Activated CD4-positive, alpha-beta T cell treated with anti-CD3 and anti-CD28 coated beads, Interleukin-2, amount 50 U/mL, for 16 hours (primary cell): ENCODE measurements around the gene LNX1.

ENCODE experiments used
- DNase-seq: peaks from one replicate; pipeline ENCODE4 v3.0.0-alpha.2; 2020

Gene LNX1

DNA sequence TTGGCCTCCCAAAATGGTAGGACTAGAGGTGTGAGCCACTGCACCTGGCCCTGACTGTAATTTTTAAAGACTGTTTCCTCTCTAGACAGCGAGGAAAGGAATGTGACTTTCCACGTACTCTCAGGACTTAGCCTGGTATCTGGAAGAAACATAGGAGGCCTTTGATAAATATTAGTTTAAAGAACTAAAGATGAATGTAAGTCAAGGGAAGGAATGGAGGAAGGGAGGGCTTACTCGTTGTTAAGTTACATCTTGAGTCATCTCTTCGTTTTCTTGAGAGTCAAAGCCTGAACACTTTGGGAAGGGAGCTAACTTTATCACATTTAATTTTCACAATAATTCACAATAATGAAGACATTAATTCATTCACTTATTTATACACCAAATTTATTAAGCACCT lies 7.2 kb upstream of the LNX1 start:
- no peak for DNase-seq

DNA sequence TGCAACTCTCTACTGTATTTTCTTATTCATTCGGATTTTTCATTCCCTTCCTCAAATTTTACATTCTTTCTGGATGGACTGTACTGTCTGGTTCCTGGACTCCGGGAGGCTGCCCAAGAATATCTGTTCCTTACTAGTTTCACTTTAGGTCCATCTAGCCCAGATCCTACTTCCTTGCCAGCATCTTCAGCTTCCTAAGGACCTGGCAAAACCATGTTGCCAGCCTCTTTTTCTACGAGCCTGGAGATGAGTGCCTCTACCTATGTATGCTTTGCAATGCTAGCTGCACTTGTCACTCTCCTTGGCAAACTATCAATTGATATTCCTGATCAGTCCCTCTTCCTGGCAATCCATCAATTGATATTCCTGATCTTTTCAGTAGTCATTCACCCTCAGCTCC lies 5.6 kb upstream of the LNX1 start:
- DNase-seq: no peak

DNA sequence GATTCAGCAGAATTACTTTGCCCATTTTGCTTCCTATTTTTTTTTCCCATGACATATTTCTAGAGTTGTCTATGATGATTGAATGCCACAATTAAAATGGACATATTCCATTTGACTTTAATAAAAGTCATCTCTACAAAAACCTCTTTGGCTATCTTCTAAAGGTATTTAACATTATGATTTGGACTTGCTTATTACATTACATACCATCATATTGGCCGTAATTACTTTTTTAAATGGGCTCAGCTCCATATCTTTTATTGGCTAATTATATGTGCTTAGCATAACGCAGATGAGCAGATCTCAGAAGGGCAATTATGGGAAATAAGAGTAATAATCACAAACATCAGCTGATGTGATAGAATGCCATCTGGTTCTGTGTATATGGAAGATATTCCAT lies 4.5 kb upstream of the LNX1 start:
- DNase-seq: no peak

DNA sequence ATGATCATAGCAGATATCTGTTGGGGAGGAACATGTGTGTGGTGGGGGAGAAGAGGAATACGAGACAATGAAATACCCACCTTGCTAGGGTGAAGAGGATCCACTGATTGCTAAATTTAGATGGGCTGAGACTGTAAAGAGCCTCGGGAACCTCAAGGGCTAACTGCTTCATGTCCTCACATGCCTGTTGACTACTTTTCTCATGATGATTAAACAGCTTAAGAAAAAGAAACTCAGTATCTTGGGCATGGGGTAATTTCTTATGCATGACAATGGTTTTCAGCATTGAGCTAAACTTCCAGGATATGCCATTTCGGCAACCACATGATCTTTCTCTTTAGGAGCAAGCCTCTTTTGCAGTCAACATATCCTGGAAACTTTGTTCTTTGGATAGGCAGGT lies 3.9 kb upstream of the LNX1 start:
- DNase-seq: no peak

DNA sequence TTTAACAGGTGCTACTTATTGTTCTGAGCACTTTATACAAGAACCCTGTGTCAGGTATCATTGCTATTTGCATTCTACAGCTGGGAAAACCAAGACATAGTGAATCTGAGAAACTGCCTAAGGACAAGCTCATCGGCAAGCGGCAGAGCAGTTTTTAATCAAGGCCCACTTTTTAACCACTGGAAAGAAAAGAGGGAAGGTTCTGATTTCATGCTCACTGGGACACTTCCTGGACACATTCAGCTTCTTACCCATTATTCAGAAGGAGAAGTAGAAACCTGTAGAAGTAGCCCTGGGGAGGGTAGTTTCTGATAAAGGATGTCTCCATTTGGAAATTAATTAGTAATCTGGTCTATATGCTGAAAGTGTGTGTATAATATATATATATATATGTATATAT lies 2.5 kb upstream of the LNX1 start:
- DNase-seq: no peak

DNA sequence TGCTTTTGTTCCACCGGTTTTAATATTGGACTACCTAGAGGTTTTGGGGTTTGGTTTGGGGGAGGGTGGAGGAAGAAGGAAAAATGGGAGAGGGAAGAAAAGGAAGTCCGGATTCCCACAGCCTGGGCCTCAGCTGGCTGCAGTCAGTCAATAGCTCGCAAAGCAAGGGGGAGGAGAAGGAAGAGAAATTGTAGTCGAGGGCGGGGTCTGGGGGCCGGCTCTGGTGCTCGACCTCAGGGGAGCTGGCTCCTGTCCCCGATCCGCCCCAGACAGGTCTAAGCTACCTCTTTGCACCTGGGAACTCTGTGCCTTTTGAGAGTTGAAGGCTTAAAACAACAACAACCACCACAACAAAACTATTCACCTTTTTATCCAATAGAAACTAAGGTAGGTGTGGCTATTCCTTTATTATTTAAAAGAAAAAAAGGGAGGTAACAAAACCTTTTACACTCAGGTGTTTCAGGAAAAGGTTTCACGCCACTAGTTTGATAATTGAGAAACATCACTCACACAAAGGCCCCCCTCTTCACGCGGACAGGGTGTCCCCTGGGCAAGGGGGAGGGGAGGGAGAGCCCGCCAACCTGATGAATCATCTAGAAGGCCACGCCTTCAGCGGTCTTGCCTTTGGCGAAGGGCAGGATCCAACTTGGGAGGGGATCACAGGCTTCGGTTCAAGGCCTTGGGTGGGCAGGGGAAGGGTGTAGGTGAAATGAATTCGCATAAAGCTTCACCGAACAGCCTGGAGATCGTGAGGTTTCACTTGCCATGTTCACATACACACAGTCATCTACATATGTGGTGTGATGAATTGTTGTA lies 1.6 kb upstream of the LNX1 start:
- DNase-seq: no peak

DNA sequence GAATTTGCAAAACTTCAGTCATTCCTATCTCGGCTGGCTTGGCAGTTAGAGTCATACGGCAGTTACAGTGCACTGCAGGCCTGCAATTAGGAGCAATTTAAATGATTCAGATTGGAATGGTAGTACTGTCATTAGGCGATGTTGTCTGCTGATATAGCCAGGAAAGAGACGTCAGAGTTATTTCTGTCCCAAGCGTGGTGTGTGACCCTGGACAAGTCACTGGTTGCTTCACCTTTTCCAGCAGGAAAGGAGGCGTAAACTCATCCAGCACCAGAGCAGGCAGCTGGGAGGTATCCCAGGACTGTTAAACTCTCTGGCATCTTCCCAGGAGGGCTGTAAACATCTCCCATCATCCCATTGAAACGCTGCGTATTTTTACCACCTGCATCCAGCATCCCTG lies 836 bp upstream of the LNX1 start:
- DNase-seq: no peak

DNA sequence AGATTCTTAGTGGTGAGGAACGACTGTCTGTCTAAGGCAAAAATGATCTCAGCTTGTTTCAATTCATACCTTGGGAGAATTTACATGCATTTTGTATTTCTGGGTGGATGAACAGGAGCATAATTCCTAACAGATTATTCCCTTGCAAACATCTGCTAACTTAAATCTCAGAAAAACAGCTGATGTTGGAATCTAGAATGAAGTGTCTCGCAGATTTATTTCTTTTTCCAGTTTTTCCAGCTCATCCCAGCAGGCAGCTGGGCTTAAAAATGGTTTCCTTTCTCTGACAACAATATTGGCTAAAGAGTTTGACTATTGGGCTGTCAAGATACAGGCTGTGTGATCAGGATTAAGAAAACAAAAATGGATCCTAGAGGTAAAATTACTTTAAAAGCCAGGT lies 1.1 kb downstream of the LNX1 start:
- no peak for DNase-seq

DNA sequence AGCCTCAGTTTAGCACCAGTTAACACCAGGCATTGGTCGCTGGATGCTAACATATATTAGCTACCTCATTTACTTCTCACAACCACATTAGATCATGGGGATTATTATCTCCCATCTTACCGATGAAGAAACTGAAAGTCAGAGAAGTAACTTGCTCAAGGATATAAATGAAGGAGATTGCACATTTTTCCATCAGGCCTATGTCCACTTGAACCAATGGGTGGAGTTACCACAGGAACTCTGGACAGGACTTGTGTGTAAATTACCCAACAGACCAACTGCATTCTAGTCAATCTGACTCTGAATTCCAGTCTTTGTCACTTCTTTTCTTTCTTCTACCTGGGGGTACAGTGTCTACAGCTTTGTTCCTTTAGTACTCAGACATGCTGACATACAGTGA lies 1.8 kb downstream of the LNX1 start:
- no peak for DNase-seq

DNA sequence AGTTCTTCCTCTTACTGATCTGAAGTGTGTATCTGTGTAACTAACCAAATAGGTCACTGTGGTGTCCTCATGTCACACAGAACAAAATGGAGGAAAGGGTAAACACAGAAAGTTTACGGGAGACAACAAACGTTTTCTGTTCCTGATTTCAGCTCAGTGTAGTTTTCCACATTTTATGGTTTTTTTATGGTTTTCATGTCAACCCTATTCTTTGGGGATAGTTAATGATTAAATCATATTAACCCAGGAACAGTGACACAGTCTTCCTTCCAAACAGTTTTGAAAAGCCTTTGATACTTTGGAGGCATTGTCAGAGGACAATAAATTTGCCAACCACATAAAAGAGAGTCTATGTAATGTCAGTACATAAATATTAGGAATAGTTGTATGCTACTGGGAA lies 4.2 kb downstream of the LNX1 start:
- DNase-seq: no peak

DNA sequence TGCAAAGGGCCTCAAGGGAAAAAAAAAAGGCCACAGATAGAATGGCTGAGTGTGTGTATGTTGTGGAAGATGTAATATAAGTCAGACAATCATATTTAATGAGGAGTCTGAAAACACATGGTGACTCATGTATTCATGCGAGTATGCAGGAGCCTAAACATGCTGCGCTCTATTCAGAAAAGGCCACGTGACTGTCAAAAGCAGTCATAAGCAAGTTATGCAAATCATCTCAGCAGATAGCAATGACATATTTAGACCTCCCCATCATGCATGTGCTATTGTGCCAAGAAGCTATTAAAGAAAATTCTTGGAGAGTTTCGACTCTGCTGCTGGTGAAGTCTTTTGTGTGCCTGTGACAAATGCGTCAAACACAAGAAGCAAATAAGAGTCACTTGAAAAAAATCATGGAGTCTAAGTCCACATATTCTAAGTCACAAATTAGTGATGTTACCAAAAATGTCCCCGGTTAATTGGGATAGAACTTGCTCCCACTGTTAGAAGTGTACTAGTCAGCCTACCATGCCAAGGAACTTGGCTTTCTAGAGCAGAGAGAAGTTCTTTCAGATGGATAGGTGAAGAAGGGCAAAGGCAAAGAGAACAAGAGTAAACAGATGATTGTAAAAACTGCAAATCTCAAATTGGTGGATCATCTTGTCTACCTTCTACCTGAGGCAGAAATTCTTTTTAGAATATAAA lies 5.0 kb downstream of the LNX1 start:
- DNase-seq: no peak

DNA sequence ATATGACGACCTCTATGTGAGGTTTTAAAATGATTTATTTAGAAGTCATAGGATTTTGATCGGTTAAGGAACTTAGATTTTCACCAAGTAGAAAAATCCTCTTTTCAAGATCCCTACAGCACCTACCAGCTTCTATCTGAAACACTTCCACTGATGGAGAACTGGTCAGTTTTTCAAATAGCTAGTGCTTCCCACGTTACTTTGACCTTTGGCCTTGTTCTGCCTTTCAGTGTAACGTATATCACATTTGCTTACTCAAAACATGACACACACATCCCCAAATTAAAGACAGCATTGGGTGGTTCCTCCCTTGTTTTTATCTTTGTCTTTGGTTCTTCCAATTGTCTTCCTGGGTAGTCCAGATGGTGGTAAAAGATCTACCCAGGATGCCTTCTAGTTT lies 6.6 kb downstream of the LNX1 start:
- no peak for DNase-seq

DNA sequence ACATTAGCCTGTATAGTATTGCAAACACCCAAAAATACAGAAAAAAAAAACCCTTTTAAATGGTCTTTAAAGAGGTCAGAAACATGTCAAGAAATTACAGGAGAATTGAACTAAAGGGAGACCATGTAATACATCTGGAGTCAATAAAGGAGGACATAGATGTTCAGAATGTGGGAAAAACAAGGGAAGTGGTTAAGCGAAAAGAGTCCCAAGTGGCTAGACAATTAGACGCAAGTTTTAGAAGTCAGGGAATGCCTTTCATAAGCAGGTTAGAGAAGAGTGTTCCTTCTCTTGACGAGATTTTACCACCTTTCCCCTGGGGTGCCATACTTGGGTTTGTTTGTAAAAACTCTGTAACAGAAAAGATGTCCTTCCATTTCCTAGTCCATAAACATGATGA lies 7.8 kb downstream of the LNX1 start:
- DNase-seq: no peak

DNA sequence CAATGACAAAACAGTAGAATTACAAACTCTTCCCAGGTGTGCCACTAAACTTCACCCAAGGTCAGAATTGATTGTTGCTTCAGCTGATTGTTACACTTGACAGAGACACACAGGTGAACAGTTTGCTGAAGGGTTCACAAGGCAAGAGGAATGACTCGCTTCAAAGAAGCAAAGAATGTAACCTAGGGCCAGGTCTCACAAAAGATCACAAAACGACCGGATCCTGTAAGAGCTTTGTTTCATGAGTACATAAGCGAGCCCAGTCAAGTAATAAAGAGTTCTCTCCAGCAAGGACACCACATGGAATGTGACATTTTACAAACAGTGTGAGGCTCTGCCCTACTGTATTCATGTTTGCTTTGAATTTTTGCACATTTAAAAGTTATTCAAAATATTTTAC lies 9.1 kb downstream of the LNX1 start:
- no peak for DNase-seq

DNA sequence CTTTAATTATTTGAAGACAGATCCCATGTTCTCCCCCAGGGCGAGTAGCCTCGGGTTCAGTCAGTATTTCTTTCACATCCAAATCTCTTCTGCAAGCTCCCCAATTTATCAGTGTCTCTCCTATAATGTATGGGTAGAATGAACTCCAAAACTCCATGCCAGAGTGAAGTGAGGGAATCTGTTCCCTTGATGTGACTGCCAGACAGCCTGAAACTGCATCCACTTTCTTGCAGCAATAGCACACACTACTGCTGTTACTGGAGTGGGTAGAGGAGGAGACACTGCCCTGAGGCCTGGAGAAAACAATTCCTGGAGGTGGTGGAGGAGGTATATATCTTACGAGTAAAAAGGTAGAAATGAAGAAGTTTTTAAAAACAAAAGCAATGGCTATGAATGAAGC lies 11.0 kb downstream of the LNX1 start:
- no peak for DNase-seq

DNA sequence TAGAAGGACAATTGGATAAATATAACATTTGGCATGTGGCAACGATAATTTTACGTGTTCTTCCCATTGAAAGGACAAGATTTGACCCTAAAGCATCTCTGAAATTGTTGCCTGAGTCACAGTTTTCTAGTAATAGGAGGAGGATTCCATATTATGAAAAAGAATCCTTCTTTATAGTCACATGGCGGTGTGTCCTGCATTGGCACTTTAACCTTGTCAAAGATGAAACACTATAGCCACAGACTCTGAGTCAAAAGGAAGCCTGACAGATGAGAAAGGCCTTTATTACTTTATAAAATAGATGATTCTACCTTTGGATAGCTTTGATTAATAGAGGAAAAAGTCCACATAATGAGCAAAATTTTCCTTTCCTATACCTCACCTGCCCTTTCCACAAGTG lies 11.5 kb downstream of the LNX1 start:
- no peak for DNase-seq

DNA sequence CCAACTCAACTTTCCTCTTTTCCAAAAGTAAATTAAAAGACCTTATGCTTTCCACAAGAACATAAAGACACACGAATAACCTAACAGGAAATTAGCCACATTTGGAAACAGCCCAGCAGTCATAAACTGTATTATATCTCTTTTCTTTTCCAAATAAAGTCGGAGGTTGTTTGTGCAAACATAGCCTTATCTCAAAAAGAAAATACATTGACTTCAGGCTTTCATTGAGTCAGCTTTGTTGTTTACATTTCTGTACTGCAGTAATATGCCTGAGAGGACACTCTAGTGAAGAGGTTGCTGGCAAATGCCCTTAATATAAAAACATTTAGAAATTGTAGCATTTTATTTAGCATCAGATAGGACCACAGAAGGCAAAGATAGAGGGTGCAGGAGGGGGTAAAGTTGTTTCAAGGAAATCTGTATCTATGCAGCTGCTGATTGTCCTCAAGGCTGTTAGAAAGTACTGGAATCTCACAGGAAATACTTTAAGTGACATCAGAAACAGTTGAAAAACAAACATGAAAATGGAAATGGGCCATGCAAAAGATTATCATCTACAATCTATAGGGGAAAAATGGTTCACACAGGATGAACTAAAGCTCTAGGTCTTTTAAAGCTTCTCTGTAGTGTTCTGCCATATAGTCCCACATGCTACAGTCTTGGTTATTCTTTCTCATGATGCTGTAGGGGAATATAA lies 14.5 kb downstream of the LNX1 start:
- DNase-seq: no peak

DNA sequence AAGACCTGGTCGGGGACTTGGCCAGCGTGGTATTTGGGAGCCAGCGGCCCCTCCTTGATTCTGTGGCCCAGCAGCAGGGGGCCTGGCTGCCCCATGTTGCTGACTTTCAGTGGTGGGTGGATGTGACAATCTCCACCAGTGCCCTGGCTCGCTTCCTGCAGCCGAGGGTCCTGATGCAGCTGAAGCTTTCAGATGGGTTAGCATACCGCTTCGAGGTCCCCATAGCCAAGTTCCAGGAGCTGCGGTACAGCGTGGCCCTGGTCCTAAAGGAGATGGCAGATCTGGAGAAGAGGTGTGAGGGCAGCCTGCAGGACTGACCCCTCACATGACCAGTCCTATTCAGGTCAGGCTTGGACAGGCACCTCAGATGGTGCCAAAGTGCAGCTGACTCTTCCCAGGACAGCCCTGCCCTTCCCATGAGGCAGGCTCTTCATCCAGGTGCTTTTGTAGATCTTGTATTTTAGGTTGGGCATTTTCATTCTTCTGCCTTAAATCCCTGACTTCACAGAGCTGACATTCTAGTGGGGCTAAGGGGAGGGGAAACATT lies 15.1 kb downstream of the LNX1 start:
- no peak for DNase-seq

DNA sequence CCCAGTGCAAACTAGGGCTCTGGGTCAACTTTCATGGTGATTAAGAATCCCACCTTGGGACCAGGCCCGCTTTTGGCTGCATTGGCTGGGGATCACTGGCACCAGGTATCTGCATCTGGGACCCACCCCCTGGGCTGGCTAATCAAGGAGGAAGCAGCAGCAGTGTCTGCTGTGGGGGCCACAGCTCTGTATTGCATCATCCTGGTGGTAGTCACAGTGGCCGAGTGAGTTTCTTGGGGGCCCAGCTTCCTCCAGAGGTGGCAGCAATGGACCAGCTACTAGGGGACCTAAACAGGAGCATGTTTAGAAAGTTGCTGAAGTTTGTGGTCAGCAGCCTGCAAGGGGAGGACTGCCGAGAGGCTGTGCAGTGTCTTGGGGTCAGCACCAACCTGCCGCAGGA lies 15.7 kb downstream of the LNX1 start:
- no peak for DNase-seq

DNA sequence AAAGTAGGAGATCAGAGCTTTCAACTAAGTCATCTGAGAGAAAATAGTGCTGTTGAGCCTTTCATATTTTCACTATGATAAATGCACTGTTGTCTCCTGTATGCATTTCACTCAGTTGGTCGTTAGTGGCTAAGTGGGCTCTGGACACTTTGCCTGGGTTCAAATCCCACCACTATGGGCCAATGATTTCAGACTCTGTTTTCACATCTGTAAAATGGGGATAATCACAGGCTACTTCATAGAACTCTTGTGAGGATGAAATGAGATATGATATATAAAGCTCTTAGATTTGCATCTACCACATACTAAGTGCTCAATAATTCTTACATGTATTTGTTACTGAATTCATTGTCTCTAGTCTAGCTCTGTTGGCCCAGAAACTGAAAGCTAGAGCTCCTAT lies 16.8 kb downstream of the LNX1 start:
- DNase-seq: no peak

DNA sequence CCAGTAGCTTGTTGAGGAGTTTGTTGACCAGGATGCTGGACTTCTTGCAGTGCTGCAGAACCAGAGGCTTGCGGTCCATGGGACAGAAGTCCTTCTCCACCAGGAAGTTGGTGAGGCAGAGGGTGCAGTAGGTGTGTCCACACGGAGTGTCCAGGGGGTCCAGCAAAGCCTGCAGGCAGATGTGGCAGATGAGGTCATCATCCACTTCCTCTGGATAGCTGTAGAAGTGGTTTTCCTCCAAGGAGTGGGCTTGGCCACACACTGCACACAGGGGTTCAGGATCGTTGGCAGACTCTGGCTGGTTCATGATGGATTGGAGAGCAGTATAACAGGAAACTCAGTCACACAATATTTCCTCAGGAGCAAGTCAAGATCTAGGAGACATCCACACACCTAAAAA lies 17.6 kb downstream of the LNX1 start:
- no peak for DNase-seq

DNA sequence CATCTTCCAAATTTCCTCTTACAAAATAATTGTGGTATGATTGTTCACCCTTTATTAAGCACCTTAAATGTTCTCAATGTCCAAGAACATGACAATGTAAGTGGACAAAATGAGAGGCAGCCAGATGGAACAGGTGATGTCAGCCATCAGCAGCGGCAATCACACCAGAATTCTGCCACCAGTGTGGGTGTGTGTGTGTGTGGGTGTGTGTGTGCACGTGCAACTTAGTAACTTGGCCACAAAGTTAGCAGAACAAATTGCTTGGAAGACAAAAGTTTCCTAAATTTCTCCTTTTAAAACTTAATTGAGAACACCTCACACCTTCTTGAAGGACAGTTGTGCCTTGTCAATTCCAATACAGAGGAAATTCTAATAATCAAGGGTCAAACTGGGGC lies 18.7 kb downstream of the LNX1 start:
- no peak for DNase-seq

DNA sequence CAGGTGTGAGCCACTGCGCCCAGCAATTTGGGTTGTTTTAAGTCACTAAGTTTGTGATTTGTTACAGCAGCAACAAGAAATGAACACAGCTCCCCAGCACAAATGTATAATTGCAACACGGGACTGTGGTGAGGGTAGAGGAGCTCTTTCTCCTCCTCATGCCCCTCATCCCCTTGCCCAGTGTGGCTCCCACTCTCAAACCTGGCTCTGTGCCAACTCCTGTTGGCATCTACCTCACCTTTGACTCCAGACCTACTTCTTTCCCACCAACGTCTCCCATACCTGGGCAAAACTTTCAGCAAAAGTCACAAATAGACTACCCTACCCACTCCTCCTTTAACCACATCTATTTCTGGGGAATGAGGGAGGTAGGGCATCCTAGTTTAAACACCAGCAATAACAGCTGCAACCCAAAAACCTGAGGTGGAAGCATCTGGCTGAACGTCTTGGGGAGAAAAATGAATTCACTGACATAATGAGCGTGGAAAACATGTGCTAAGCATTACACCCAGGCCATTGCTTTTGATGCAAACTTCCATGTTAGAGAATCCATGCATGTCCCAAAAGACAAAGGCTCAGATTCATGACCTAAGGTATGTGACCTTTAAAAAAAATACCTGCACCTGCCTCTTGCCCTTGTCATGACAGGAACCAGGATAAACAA lies 19.2 kb downstream of the LNX1 start:
- no peak for DNase-seq
